WTC11 (cell line): ENCODE measurements around the gene TOP2B.

Experiments used
- PRRX2 ChIP-seq: fragments of 250-450 bp; sonication (Bioruptor Pico); IDR thresholded peaks from 2 replicates; pipeline ENCODE4 v1.8.0; 2021; ENCODE audit warnings: mild to moderate bottlenecking
- SMAD4 ChIP-seq: sonication (generic); formaldehyde crosslinking; IDR thresholded peaks from 2 replicates; pipeline ENCODE4 v1.8.0; 2022; ENCODE audit warnings: mild to moderate bottlenecking, missing genetic modification reagents
- TF ChIP-seq, protein P1 (sequence below): fragments of 200-600 bp; IDR thresholded peaks from 2 replicates; pipeline ENCODE4 v1.8.0; 2022; ENCODE audit warnings: antibody characterized with exemption
- TF ChIP-seq, protein P2 (sequence below): fragments of 250-450 bp; sonication (Bioruptor Pico); IDR thresholded peaks from 2 replicates; pipeline ENCODE4 v2.1.2; 2022; ENCODE audit warnings: mild to moderate bottlenecking, moderate library complexity

DNA sequence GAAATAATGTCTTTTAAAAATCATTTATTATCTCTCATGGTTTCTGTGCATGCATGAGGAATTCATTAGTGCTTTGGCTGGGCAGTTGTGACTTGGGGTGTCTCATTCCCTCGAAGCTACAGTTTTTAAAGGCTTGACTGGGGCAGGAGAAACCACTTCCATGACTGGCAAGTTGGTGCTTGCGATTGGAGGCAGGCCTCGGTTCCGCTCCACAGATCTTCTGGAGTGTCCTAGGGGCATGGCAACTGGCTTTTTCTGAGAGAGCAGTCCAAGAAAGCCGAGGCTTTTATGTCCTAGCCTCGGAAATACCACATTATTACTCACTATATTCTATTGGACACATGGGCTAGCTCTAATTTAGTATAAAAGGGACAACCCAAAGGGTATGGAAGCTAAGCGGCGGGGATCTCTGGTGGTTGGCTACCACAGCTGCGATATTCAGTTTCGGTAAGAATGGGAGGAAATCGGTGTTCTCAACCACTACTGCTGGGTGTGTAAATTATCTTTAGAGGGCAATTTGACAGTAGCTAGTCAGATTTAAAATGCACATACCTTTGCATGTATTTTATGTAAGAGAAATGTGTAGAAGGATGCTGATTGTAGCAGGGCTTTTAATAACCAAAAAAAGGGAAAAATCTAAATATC is 48.8 kb upstream of the TOP2B start:
- TF ChIP-seq PRRX2 (CRISPR knock-in tag) (no peak), SMAD4 (CRISPR knock-in tag) (no peak)
- TF ChIP-seq, protein P1, sequence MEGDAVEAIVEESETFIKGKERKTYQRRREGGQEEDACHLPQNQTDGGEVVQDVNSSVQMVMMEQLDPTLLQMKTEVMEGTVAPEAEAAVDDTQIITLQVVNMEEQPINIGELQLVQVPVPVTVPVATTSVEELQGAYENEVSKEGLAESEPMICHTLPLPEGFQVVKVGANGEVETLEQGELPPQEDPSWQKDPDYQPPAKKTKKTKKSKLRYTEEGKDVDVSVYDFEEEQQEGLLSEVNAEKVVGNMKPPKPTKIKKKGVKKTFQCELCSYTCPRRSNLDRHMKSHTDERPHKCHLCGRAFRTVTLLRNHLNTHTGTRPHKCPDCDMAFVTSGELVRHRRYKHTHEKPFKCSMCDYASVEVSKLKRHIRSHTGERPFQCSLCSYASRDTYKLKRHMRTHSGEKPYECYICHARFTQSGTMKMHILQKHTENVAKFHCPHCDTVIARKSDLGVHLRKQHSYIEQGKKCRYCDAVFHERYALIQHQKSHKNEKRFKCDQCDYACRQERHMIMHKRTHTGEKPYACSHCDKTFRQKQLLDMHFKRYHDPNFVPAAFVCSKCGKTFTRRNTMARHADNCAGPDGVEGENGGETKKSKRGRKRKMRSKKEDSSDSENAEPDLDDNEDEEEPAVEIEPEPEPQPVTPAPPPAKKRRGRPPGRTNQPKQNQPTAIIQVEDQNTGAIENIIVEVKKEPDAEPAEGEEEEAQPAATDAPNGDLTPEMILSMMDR: no peak
- TF ChIP-seq, protein P2, sequence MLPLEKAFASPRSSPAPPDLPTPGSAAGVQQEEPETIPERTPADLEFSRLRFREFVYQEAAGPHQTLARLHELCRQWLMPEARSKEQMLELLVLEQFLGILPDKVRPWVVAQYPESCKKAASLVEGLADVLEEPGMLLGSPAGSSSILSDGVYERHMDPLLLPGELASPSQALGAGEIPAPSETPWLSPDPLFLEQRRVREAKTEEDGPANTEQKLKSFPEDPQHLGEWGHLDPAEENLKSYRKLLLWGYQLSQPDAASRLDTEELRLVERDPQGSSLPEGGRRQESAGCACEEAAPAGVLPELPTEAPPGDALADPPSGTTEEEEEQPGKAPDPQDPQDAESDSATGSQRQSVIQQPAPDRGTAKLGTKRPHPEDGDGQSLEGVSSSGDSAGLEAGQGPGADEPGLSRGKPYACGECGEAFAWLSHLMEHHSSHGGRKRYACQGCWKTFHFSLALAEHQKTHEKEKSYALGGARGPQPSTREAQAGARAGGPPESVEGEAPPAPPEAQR (CRISPR knock-in tag): no peak
